K562 (cell line): ENCODE results near the gene RAD52. TPM values are rescaled to one million over a fixed set of nuclear protein-coding genes. Genes with fewer than 3 reads are reported as not detected.

Experiments used
- FOXM1 ChIP-seq, 2 experiments: fragments of 450-650 bp in 1 of 2; sonication (generic) in 1 of 2; formaldehyde crosslinking in 1 of 2; IDR thresholded peaks; 2 replicates each; pipeline versions ENCODE4 v1.6.1 to v1.9.0; 2017 to 2022; ENCODE audit warnings: low read depth in 2 of 2, mild to moderate bottlenecking in 2 of 2, missing genetic modification reagents in 1 of 2, moderate library complexity in 1 of 2
- JUN ChIP-seq, 2 experiments: sonication (generic) in 1 of 2; formaldehyde crosslinking in 1 of 2; IDR thresholded peaks; 2 replicates each; pipeline versions ENCODE4 v1.6.1 to v1.8.0; 2012 to 2022; ENCODE audit warnings: borderline replicate concordance in 2 of 2, mild to moderate bottlenecking in 2 of 2, improper control_type of control experiment in 1 of 2, low read depth in 1 of 2, low read length in 1 of 2, missing genetic modification reagents in 1 of 2
- MCM7 ChIP-seq, 2 experiments: fragments of 450-650 bp; IDR thresholded peaks; 2 replicates each; pipeline ENCODE4 v1.6.1; 2016 to 2018
- NR2C1 ChIP-seq, 2 experiments: fragments of 450-650 bp; IDR thresholded peaks; 2 replicates each; pipeline ENCODE4 v1.6.1; 2017; ENCODE audit warnings: mild to moderate bottlenecking in 2 of 2, antibody characterized with exemption in 1 of 2, inconsistent platforms in 1 of 2, missing compliant biosample characterization in 1 of 2, missing genetic modification characterization in 1 of 2
- NRF1 ChIP-seq, 2 experiments: fragments of 450-650 bp; IDR thresholded peaks in 1 of 2; conservative IDR thresholded peaks in 1 of 2; 2 replicates each; pipeline ENCODE4 v1.6.1; 2014; ENCODE audit warnings: mild to moderate bottlenecking in 2 of 2
- PBX2 ChIP-seq, 2 experiments: IDR thresholded peaks in 1 of 2; conservative IDR thresholded peaks in 1 of 2; 2 replicates each; pipeline ENCODE4 v1.6.1; 2016; ENCODE audit warnings: low read depth in 2 of 2, mild to moderate bottlenecking in 1 of 2, missing compliant biosample characterization in 1 of 2, missing genetic modification characterization in 1 of 2, moderate library complexity in 1 of 2
- SMARCE1 ChIP-seq: fragments of 450-650 bp; IDR thresholded peaks from 2 replicates; pipeline ENCODE4 v1.7.1; 2016; ENCODE audit warnings: mild to moderate bottlenecking
- SNIP1 ChIP-seq: fragments of 450-650 bp; IDR thresholded peaks from 2 replicates; pipeline ENCODE4 v1.7.1; 2017; ENCODE audit warnings: low read depth, mild to moderate bottlenecking
- SRF ChIP-seq, 2 experiments: fragments of 250-450, 450-650 bp in 1 of 2; sonication (Bioruptor Pico) in 1 of 2; sonication (generic) in 1 of 2; formaldehyde crosslinking; IDR thresholded peaks; 2 replicates each; pipeline versions ENCODE4 v1.5.0 to v1.5.1; 2020 to 2022; ENCODE audit warnings: mild to moderate bottlenecking in 1 of 2, missing genetic modification reagents in 1 of 2
- TAF7 ChIP-seq: fragments of 450-650 bp; IDR thresholded peaks from 2 replicates; pipeline ENCODE4 v1.6.1; 2016; ENCODE audit warnings: missing genetic modification characterization, missing compliant biosample characterization
- ZC3H4 ChIP-seq: sonication (generic); formaldehyde crosslinking; IDR thresholded peaks from 2 replicates; pipeline ENCODE4 v1.9.0; 2021; ENCODE audit warnings: missing genetic modification reagents, borderline replicate concordance
- ZKSCAN8 ChIP-seq: fragments of 200-800 bp; sonication (Bioruptor generic); IDR thresholded peaks from 2 replicates; pipeline ENCODE4 v1.6.1; 2016; ENCODE audit warnings: missing genetic modification characterization, missing compliant biosample characterization
- ZNF184 ChIP-seq: sonication (generic); formaldehyde crosslinking; IDR thresholded peaks from 2 replicates; pipeline ENCODE4 v1.5.0; 2020; ENCODE audit warnings: missing genetic modification reagents
- ZNF668 ChIP-seq: fragments of 250-450 bp; sonication (Bioruptor Pico); IDR thresholded peaks from 2 replicates; pipeline ENCODE4 v1.8.0; 2022; ENCODE audit warnings: mild to moderate bottlenecking, inconsistent platforms
- ZZZ3 ChIP-seq: fragments of 450-650 bp; IDR thresholded peaks from 2 replicates; pipeline ENCODE4 v1.6.1; 2016; ENCODE audit warnings: antibody characterized with exemption, mild to moderate bottlenecking, moderate library complexity
- polyA plus RNA-seq, 8 experiments: library from polyadenylated mRNA; depleted of rRNA in 4 of 8; stranded (reverse) in 5 of 8; unstranded in 3 of 8; fragments of >200 nt; fragmentation: Nextera tagmentation in 2 of 8; fragmentation: Illumina TruSeq in 1 of 8; extraction: Ambion mirVana in 2 of 8; extraction: Trizol in 1 of 8; gene quantifications; 2 replicates each; pipeline versions ENCODE4 v1.2.1 to v1.2.3, GENCODE V29; 2011 to 2014; ENCODE audit warnings: inconsistent platforms in 1 of 8, missing spikeins in 1 of 8
- total RNA-seq, 7 experiments: library from RNA; depleted of rRNA in 6 of 7; stranded (reverse); fragments of >200 nt in 6 of 7; fragmentation: Illumina TruSeq in 2 of 7; extraction: Trizol in 2 of 7; gene quantifications; 2 replicates each; pipeline versions ENCODE4 v1.2.1 to v1.2.3, GENCODE V29; 2011 to 2021; ENCODE audit warnings: low replicate concordance in 1 of 7
- TF ChIP-seq, protein P1 (sequence below): sonication (generic); formaldehyde crosslinking; IDR thresholded peaks from 2 replicates; pipeline ENCODE4 v1.4.0; 2020; ENCODE audit warnings: mild to moderate bottlenecking, missing genetic modification reagents
- TF ChIP-seq, protein P2 (sequence below): fragments of 250-450 bp; sonication (Bioruptor Pico); IDR thresholded peaks from 2 replicates; pipeline ENCODE4 v1.5.0; 2020; ENCODE audit warnings: mild to moderate bottlenecking, borderline replicate concordance
- TF ChIP-seq, protein P3 (sequence below): sonication (generic); formaldehyde crosslinking; IDR thresholded peaks from 2 replicates; pipeline ENCODE4 v1.8.0; 2022; ENCODE audit warnings: mild to moderate bottlenecking, low read depth, missing genetic modification reagents

RAD52 gene
- total and polyA plus RNA-seq, 9 of the 15 experiments (the other 6 are each of a cell fraction or from before 2014, with no cell fraction given) = 1.3 to 15.9 (median 9.3) TPM

DNA sequence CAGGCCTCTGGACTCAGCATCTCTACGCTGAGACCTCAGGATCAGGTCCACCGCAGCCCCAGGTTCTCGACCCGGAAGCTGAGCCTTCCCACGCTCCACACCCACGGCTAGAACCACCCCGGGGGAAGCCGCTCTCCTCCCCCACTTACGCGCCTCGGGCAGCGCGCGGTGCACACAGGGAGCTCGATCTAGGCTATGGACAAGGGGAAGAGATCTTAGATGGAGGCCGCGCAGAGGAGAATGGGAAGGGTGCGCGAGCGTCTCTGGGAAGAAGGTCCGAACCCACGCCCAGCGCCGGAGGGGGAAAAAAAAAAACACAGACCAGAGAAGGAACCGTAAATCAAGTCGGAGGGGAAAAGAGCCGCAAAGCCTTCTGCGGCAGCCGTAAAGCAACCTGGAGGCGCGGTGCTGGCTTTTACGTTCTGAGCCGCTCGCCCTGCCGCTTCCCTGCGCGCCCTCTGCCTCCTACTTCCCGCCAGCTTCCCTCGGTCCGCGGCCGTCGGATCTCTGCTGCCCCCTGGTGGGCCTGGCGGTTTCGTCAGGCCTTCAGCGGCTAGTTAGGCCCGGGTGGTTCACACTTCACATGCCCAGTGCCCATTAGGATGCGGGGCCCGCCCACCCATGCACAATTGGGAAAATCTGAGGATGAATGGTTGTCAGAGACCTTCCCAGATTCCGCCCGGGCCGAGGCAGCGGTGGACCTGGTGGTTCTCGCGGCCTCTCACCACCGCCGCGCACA, at the start of gene RAD52 (continued):
- no peak for TF ChIP-seq ZC3H4
- TF ChIP-seq, protein P1, sequence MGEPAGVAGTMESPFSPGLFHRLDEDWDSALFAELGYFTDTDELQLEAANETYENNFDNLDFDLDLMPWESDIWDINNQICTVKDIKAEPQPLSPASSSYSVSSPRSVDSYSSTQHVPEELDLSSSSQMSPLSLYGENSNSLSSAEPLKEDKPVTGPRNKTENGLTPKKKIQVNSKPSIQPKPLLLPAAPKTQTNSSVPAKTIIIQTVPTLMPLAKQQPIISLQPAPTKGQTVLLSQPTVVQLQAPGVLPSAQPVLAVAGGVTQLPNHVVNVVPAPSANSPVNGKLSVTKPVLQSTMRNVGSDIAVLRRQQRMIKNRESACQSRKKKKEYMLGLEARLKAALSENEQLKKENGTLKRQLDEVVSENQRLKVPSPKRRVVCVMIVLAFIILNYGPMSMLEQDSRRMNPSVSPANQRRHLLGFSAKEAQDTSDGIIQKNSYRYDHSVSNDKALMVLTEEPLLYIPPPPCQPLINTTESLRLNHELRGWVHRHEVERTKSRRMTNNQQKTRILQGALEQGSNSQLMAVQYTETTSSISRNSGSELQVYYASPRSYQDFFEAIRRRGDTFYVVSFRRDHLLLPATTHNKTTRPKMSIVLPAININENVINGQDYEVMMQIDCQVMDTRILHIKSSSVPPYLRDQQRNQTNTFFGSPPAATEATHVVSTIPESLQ (CRISPR knock-in tag) = no peak
- no peak for TF ChIP-seq PBX2 (CRISPR knock-in tag; IDR thresholded peaks at IDR 0.05; ENCODE audit: low read depth)
- TF ChIP-seq PBX2 (tag; conservative IDR thresholded peaks at IDR 0.05; ENCODE audit: low read depth) = peak; percentile 49
- TF ChIP-seq, protein P2, sequence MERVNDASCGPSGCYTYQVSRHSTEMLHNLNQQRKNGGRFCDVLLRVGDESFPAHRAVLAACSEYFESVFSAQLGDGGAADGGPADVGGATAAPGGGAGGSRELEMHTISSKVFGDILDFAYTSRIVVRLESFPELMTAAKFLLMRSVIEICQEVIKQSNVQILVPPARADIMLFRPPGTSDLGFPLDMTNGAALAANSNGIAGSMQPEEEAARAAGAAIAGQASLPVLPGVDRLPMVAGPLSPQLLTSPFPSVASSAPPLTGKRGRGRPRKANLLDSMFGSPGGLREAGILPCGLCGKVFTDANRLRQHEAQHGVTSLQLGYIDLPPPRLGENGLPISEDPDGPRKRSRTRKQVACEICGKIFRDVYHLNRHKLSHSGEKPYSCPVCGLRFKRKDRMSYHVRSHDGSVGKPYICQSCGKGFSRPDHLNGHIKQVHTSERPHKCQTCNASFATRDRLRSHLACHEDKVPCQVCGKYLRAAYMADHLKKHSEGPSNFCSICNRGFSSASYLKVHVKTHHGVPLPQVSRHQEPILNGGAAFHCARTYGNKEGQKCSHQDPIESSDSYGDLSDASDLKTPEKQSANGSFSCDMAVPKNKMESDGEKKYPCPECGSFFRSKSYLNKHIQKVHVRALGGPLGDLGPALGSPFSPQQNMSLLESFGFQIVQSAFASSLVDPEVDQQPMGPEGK = no peak
- TF ChIP-seq FOXM1 (IDR thresholded peaks at IDR 0.05; ENCODE audit: low read depth) = 0 out of 2 replicates have a peak, but pooled peaks have one; percentile 1
- TF ChIP-seq FOXM1 (CRISPR knock-in tag; IDR thresholded peaks at IDR 0.05; ENCODE audit: low read depth) = no peak
- no peak for TF ChIP-seq SNIP1
- no peak for TF ChIP-seq MCM7 (IDR thresholded peaks at IDR 0.05)
- no peak for TF ChIP-seq NR2C1 (IDR thresholded peaks at IDR 0.05)
- peak; percentile 29; the same call in 1 of the 2 replicates for TF ChIP-seq NR2C1 (tag; IDR thresholded peaks at IDR 0.05)
- TF ChIP-seq, protein P3, sequence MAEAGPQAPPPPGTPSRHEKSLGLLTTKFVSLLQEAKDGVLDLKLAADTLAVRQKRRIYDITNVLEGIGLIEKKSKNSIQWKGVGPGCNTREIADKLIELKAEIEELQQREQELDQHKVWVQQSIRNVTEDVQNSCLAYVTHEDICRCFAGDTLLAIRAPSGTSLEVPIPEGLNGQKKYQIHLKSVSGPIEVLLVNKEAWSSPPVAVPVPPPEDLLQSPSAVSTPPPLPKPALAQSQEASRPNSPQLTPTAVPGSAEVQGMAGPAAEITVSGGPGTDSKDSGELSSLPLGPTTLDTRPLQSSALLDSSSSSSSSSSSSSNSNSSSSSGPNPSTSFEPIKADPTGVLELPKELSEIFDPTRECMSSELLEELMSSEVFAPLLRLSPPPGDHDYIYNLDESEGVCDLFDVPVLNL (CRISPR knock-in tag) = no peak; the same call in 1 of the 2 replicates
- TF ChIP-seq ZZZ3 = no peak
- TF ChIP-seq TAF7 (tag) = no peak
- TF ChIP-seq ZNF184 (CRISPR knock-in tag) = no peak
- TF ChIP-seq SRF (CRISPR knock-in tag; IDR thresholded peaks at IDR 0.05) = peak in 1 of 2 experiments; percentile 62; a peak in 1 of 4 replicates
- TF ChIP-seq JUN (IDR thresholded peaks at IDR 0.05; ENCODE audit: borderline replicate concordance, low read depth, low read length) = 0 out of 2 replicates have a peak, but pooled peaks have one; percentile 3
- TF ChIP-seq JUN (CRISPR knock-in tag; IDR thresholded peaks at IDR 0.05; ENCODE audit: borderline replicate concordance) = no peak
- TF ChIP-seq SMARCE1 = peak; percentile 5; the same call in 1 of the 2 replicates
- TF ChIP-seq NRF1 (conservative IDR thresholded peaks at IDR 0.05 in 1 of 2, IDR thresholded peaks at IDR 0.05 in 1 of 2) = peak; percentile 91 to 92
- no peak for TF ChIP-seq ZKSCAN8 (CRISPR knock-in tag)
- no peak for TF ChIP-seq ZNF668 (CRISPR knock-in tag)
